ENCODE data around the gene ZFP90. TPM values are rescaled to one million over a fixed set of nuclear protein-coding genes. Genes with fewer than 3 reads are reported as not detected.
A peak's percentile ranks its signal among the peaks of the same experiment; 100 is the strongest.

ZFP90 gene
- total RNA-seq, 5 donors from 2014 or later (not counting 1 experiment from before 2014, with no cell fraction given), result 25.9 to 53.6 (median 46.7) TPM

GRCh38 chr16:68590201-68590994, 51.3 kb downstream of the ZFP90 start:
- H3K36me3 ChIP-seq (ENCODE audit: control insufficient read depth in 2 of 2, extremely low read depth in 1 of 2, insufficient read depth in 1 of 2, low read length in 1 of 2), result no peaks in the 10 kb centered on the region
- WGBS (ENCODE audit: insufficient coverage), result 21% methylated on average over 24 of the region's 26 CpGs

GRCh38 chr16:68592466-68593337, 53.6 kb downstream of the ZFP90 start:
- ChIA-PET CTCF (interaction anchor here (0.6 to 1.0 kb wide), 3 partner anchors 64 to 660 kb away, joined by 3 to 4 read pairs (median 4); no protein-coding TSS in a partner anchor), POLR2A (interaction anchor here in 1 of 2 donors (0.6 kb wide), 1 partner anchor 35 kb away, joined by 3 read pairs; no protein-coding TSS in a partner anchor)
- Mint-ChIP-seq H3K27me3 (no peaks in the 10 kb centered on the region), H3K4me1 (peaks cover 4 to 6% (median 5%) of the 10 kb centered on the region in 3 donors), H3K36me3 (peaks cover 11% of the 10 kb centered on the region), H3K4me3 (no peak overlapping the region), H3K27ac (no peak overlapping the region), H3K9me3 (peaks cover 0 to 6% (median 0%) of the 10 kb centered on the region in 3 donors)
- H3K27ac ChIP-seq (ENCODE audit: low read length), result no peak overlapping the region
- peaks cover 0 to 6% of the 10 kb centered on the region in 2 experiments for H3K4me1 ChIP-seq (ENCODE audit: control insufficient read depth in 1 of 2, extremely low read depth in 1 of 2, insufficient read depth in 2 of 2, low read length in 2 of 2)
- DNase-seq, result peak in 7 of 35 experiments; percentile 1 to 59 (median 6)
- H3K4me3 ChIP-seq (ENCODE audit: control insufficient read depth in 1 of 2, extremely low read depth in 1 of 2, low read length in 1 of 2), result no peak overlapping the region
- no peaks in the 10 kb centered on the region for H3K36me3 ChIP-seq (ENCODE audit: control insufficient read depth in 2 of 2, extremely low read depth in 1 of 2, insufficient read depth in 1 of 2, low read length in 1 of 2)
- H3K27me3 ChIP-seq (replicated peaks in 1 of 2; ENCODE audit: control insufficient read depth in 2 of 2, extremely low read depth in 1 of 2, insufficient read depth in 2 of 2, low read length in 1 of 2), result no peaks in the 10 kb centered on the region
- no peaks in the 10 kb centered on the region for H3K9me3 ChIP-seq
- ATAC-seq (replicated peaks in 1 of 4), result no peak
- WGBS (ENCODE audit: insufficient coverage), result 86% methylated on average over 1 of the region's 5 CpGs

More at GRCh38 chr16:68590201-68590994, 51.3 kb downstream of the ZFP90 start:
- no peak overlapping the region for H3K4me3 ChIP-seq (ENCODE audit: control insufficient read depth in 1 of 2, extremely low read depth in 1 of 2, low read length in 1 of 2)
- no peaks in the 10 kb centered on the region for H3K27me3 Mint-ChIP-seq
- H3K9me3 ChIP-seq, result no peaks in the 10 kb centered on the region
- no peaks in the 10 kb centered on the region for H3K27me3 ChIP-seq (replicated peaks in 1 of 2; ENCODE audit: control insufficient read depth in 2 of 2, extremely low read depth in 1 of 2, insufficient read depth in 2 of 2, low read length in 1 of 2)
- H3K27ac ChIP-seq (ENCODE audit: low read length), result no peak overlapping the region
- DNase-seq, result peak; percentile 4 to 64 (median 44)
- H3K4me3 Mint-ChIP-seq, result no peak overlapping the region
- H3K27ac Mint-ChIP-seq, result no peak overlapping the region
- peaks cover 0 to 6% (median 0%) of the 10 kb centered on the region in 3 donors for H3K9me3 Mint-ChIP-seq
- POLR2A ChIA-PET, result interaction anchor here (0.6 kb wide), 3 partner anchors 39 to 158 kb away, joined by 3 to 5 read pairs (median 3); no protein-coding TSS in a partner anchor
- peaks cover 4 to 6% (median 5%) of the 10 kb centered on the region in 3 donors for H3K4me1 Mint-ChIP-seq
- H3K36me3 Mint-ChIP-seq, result peaks cover 11% of the 10 kb centered on the region
- CTCF ChIA-PET, result interaction anchor here (0.6 to 3.0 kb wide), 8 partner anchors 55 to 258 kb away, joined by 3 to 21 read pairs (median 4); no protein-coding TSS in a partner anchor
- peaks cover 0 to 6% of the 10 kb centered on the region in 2 experiments for H3K4me1 ChIP-seq (ENCODE audit: control insufficient read depth in 1 of 2, extremely low read depth in 1 of 2, insufficient read depth in 2 of 2, low read length in 2 of 2)
- ATAC-seq (replicated peaks in 1 of 4), result peak; percentile 62 to 86 (median 78)

GRCh38 chr16:68596266-68596665, 57.2 kb downstream of the ZFP90 start:
- CTCF ChIA-PET, result interaction anchor here in 1 of 2 donors (0.9 kb wide), 1 partner anchor 38 kb away, joined by 6 read pairs; no protein-coding TSS in a partner anchor
- no peak overlapping the region for H3K27ac Mint-ChIP-seq
- no peaks in the 10 kb centered on the region for H3K27me3 ChIP-seq (replicated peaks in 1 of 2; ENCODE audit: control insufficient read depth in 2 of 2, extremely low read depth in 1 of 2, insufficient read depth in 2 of 2, low read length in 1 of 2)

GRCh38 chr16:68599586-68599985, 60.5 kb downstream of the ZFP90 start:
- no peaks in the 10 kb centered on the region for H3K27me3 ChIP-seq (replicated peaks in 1 of 2; ENCODE audit: control insufficient read depth in 2 of 2, extremely low read depth in 1 of 2, insufficient read depth in 2 of 2, low read length in 1 of 2)
- H3K4me3 ChIP-seq (ENCODE audit: control insufficient read depth in 1 of 2, extremely low read depth in 1 of 2, low read length in 1 of 2), result no peak overlapping the region
- POLR2A ChIA-PET, result no interaction called here
- H3K36me3 ChIP-seq (ENCODE audit: control insufficient read depth in 2 of 2, extremely low read depth in 1 of 2, insufficient read depth in 1 of 2, low read length in 1 of 2), result no peaks in the 10 kb centered on the region
- H3K9me3 ChIP-seq, result no peaks in the 10 kb centered on the region
- no peaks in the 10 kb centered on the region for H3K9me3 Mint-ChIP-seq
- H3K36me3 Mint-ChIP-seq, result no peaks in the 10 kb centered on the region
- no peaks in the 10 kb centered on the region for H3K27me3 Mint-ChIP-seq
- H3K27ac Mint-ChIP-seq, result no peak overlapping the region
- no CpG with 5 or more reads among the region's 1 CpG for WGBS (ENCODE audit: insufficient coverage)
- H3K4me1 ChIP-seq (ENCODE audit: control insufficient read depth in 1 of 2, extremely low read depth in 1 of 2, insufficient read depth in 2 of 2, low read length in 2 of 2), result no peaks in the 10 kb centered on the region
- H3K4me3 Mint-ChIP-seq, result no peak overlapping the region
- no peaks in the 10 kb centered on the region for H3K4me1 Mint-ChIP-seq
- CTCF ChIA-PET, result interaction anchor here (0.7 to 0.9 kb wide), 2 partner anchors 72 to 239 kb away, joined by 3 to 4 read pairs; no protein-coding TSS in a partner anchor
- H3K27ac ChIP-seq (ENCODE audit: low read length), result no peak overlapping the region
- DNase-seq, result no peak
- no peak for ATAC-seq (replicated peaks in 1 of 4)

More at GRCh38 chr16:68596266-68596665, 57.2 kb downstream of the ZFP90 start:
- no peak for ATAC-seq (replicated peaks in 1 of 4)
- H3K4me3 Mint-ChIP-seq, result no peak overlapping the region
- no peak for DNase-seq
- H3K36me3 Mint-ChIP-seq, result peaks cover 7% of the 10 kb centered on the region
- peaks cover 0 to 2% (median 2%) of the 10 kb centered on the region in 3 donors for H3K4me1 Mint-ChIP-seq
- no peaks in the 10 kb centered on the region for H3K27me3 Mint-ChIP-seq
- POLR2A ChIA-PET, result no interaction called here
- H3K9me3 ChIP-seq, result no peaks in the 10 kb centered on the region
- H3K4me1 ChIP-seq (ENCODE audit: control insufficient read depth in 1 of 2, extremely low read depth in 1 of 2, insufficient read depth in 2 of 2, low read length in 2 of 2), result no peaks in the 10 kb centered on the region
- no peak overlapping the region for H3K4me3 ChIP-seq (ENCODE audit: control insufficient read depth in 1 of 2, extremely low read depth in 1 of 2, low read length in 1 of 2)
- H3K9me3 Mint-ChIP-seq, result peaks cover 0 to 6% (median 0%) of the 10 kb centered on the region in 3 donors
- H3K36me3 ChIP-seq (ENCODE audit: control insufficient read depth in 2 of 2, extremely low read depth in 1 of 2, insufficient read depth in 1 of 2, low read length in 1 of 2), result no peaks in the 10 kb centered on the region
- no peak overlapping the region for H3K27ac ChIP-seq (ENCODE audit: low read length)
- 100% methylated on average over 3 of the region's 6 CpGs for WGBS (ENCODE audit: insufficient coverage)

- no peaks in the 10 kb centered on the region for H3K9me3 ChIP-seq
- DNase-seq (no peak), ATAC-seq (replicated peaks in 1 of 4) (no peak)
- Mint-ChIP-seq H3K27me3 (no peaks in the 10 kb centered on the region), H3K4me3 (no peak overlapping the region), H3K4me1 (no peaks in the 10 kb centered on the region), H3K36me3 (no peaks in the 10 kb centered on the region), H3K9me3 (peaks cover 0 to 3% (median 3%) of the 10 kb centered on the region in 3 donors), H3K27ac (no peak overlapping the region)
- H3K27ac ChIP-seq (ENCODE audit: low read length), result no peak overlapping the region
- no peaks in the 10 kb centered on the region for H3K36me3 ChIP-seq (ENCODE audit: control insufficient read depth in 2 of 2, extremely low read depth in 1 of 2, insufficient read depth in 1 of 2, low read length in 1 of 2)
- 82% methylated on average over 3 of the region's 5 CpGs for WGBS (ENCODE audit: insufficient coverage)
- CTCF ChIA-PET, result no interaction called here
- H3K27me3 ChIP-seq (replicated peaks in 1 of 2; ENCODE audit: control insufficient read depth in 2 of 2, extremely low read depth in 1 of 2, insufficient read depth in 2 of 2, low read length in 1 of 2), result no peaks in the 10 kb centered on the region
- POLR2A ChIA-PET, result no interaction called here
- no peak overlapping the region for H3K4me3 ChIP-seq (ENCODE audit: control insufficient read depth in 1 of 2, extremely low read depth in 1 of 2, low read length in 1 of 2)
- H3K4me1 ChIP-seq (ENCODE audit: control insufficient read depth in 1 of 2, extremely low read depth in 1 of 2, insufficient read depth in 2 of 2, low read length in 2 of 2), result no peaks in the 10 kb centered on the region
Measured at GRCh38 chr16:68605746-68606145, 66.7 kb downstream of the ZFP90 start.

GRCh38 chr16:68607443-68607842, 68.4 kb downstream of the ZFP90 start:
- Mint-ChIP-seq H3K9me3 (peaks cover 0 to 3% (median 3%) of the 10 kb centered on the region in 3 donors), H3K36me3 (peaks cover under 1% of the 10 kb centered on the region), H3K4me1 (no peaks in the 10 kb centered on the region), H3K27ac (no peak overlapping the region), H3K27me3 (no peaks in the 10 kb centered on the region), H3K4me3 (no peak overlapping the region)
- Histone ChIP-seq H3K4me1 (ENCODE audit: control insufficient read depth in 1 of 2, extremely low read depth in 1 of 2, insufficient read depth in 2 of 2, low read length in 2 of 2) (no peaks in the 10 kb centered on the region), H3K9me3 (no peaks in the 10 kb centered on the region), H3K4me3 (ENCODE audit: control insufficient read depth in 1 of 2, extremely low read depth in 1 of 2, low read length in 1 of 2) (no peak overlapping the region), H3K27ac (ENCODE audit: low read length) (no peak overlapping the region), H3K36me3 (ENCODE audit: control insufficient read depth in 2 of 2, extremely low read depth in 1 of 2, insufficient read depth in 1 of 2, low read length in 1 of 2) (no peaks in the 10 kb centered on the region), H3K27me3 (replicated peaks in 1 of 2; ENCODE audit: control insufficient read depth in 2 of 2, extremely low read depth in 1 of 2, insufficient read depth in 2 of 2, low read length in 1 of 2) (no peaks in the 10 kb centered on the region)
- 100% methylated on average over 3 of the region's 7 CpGs for WGBS (ENCODE audit: insufficient coverage)
- no peak for DNase-seq
- no peak for ATAC-seq (replicated peaks in 1 of 4)
- ChIA-PET CTCF (no interaction called here), POLR2A (no interaction called here)
